Fibroblast of lung (primary cell): Measurements from ENCODE around the gene B9D1. TPM values are rescaled to one million over a fixed set of nuclear protein-coding genes. Genes with fewer than 3 reads are reported as not detected.
A peak's percentile ranks its signal among the peaks of the same experiment; 100 is the strongest.

Experiments used
- DNase-seq, 2 donors: peaks; one replicate each; pipeline versions ENCODE4 v3.0.0 to v3.0.0-alpha.2; 2010; ENCODE audit warnings: low read depth in 2 of 2
- H2AFZ ChIP-seq: 2 replicates; pipeline ENCODE4 v1.5.1; 2012; ENCODE audit warnings: low read length, control low read depth, inconsistent platforms
- H3K27ac ChIP-seq: 2 replicates; pipeline ENCODE4 v1.5.1; 2011; ENCODE audit warnings: low read length, control low read depth; ENCODE audit not compliant: insufficient read depth
- H3K27me3 ChIP-seq: 2 replicates; pipeline ENCODE4 v1.5.1; 2011; ENCODE audit warnings: mild to moderate bottlenecking, low read length; ENCODE audit not compliant: control insufficient read depth, insufficient read depth
- H3K36me3 ChIP-seq: 2 replicates; pipeline ENCODE4 v1.5.1; 2011; ENCODE audit warnings: low read length; ENCODE audit not compliant: control insufficient read depth, insufficient read depth
- H3K4me1 ChIP-seq: 2 replicates; pipeline ENCODE4 v1.5.1; 2011; ENCODE audit warnings: low read length; ENCODE audit not compliant: control insufficient read depth, insufficient read depth; ENCODE audit errors: extremely low read depth
- H3K4me2 ChIP-seq: 2 replicates; pipeline ENCODE4 v1.5.1; 2011; ENCODE audit warnings: low read length, control low read depth; ENCODE audit not compliant: insufficient read depth; ENCODE audit errors: extremely low read depth
- H3K4me3 ChIP-seq, 4 experiments: fragments of 200-600 bp in 1 of 4; sonication (generic) in 1 of 4; replicated peaks in 1 of 4; 2 replicates each; pipeline ENCODE4 v1.5.1; 2011 to 2016; ENCODE audit warnings: low read length in 4 of 4, low read depth in 3 of 4, mild to moderate bottlenecking in 3 of 4, control low read depth in 2 of 4, inconsistent platforms in 1 of 4, mixed read lengths in 1 of 4; ENCODE audit not compliant: insufficient read depth in 1 of 4; ENCODE audit errors: control extremely low read depth in 1 of 4
- H3K79me2 ChIP-seq: 2 replicates; pipeline ENCODE4 v1.5.1; 2012; ENCODE audit warnings: mild to moderate bottlenecking, low read length, inconsistent platforms; ENCODE audit not compliant: control insufficient read depth, insufficient read depth
- H3K9ac ChIP-seq: 2 replicates; pipeline ENCODE4 v1.5.1; 2011; ENCODE audit warnings: mild to moderate bottlenecking, low read length, control low read depth; ENCODE audit not compliant: insufficient read depth
- H3K9me3 ChIP-seq: 2 replicates; pipeline ENCODE4 v1.5.1; 2012; ENCODE audit warnings: low read depth, low read length; ENCODE audit not compliant: control insufficient read depth, insufficient read depth
- H4K20me1 ChIP-seq: 2 replicates; pipeline ENCODE4 v1.5.1; 2011; ENCODE audit warnings: low read length; ENCODE audit not compliant: control insufficient read depth, insufficient read depth; ENCODE audit errors: extremely low read depth
- CTCF ChIP-seq, 2 donors: IDR thresholded peaks in 1 of 2; conservative IDR thresholded peaks in 1 of 2; 1 replicate in 1 of 2; 2 replicates in 1 of 2; pipeline ENCODE4 v1.5.1; 2011 to 2012; ENCODE audit warnings: low read length in 2 of 2, control low read depth in 1 of 2, inconsistent platforms in 1 of 2, low read depth in 1 of 2, mild to moderate bottlenecking in 1 of 2
- EZH2 ChIP-seq: IDR thresholded peaks from 2 replicates; pipeline ENCODE4 v1.5.1; 2012; ENCODE audit warnings: low read length, control low read depth, mild to moderate bottlenecking; ENCODE audit errors: missing control alignments
- polyA plus RNA-seq, 2 donors: library from polyadenylated mRNA; depleted of rRNA in 1 of 2; stranded (reverse) in 1 of 2; unstranded in 1 of 2; fragments of >200 nt; gene quantifications; 2 replicates each; pipeline ENCODE4 v1.2.1, GENCODE V29; 2011 to 2012; ENCODE audit warnings: missing spikeins in 1 of 2
- total RNA-seq: library from RNA; depleted of rRNA; stranded (reverse); fragments of >200 nt; gene quantifications from 2 replicates; pipeline ENCODE4 v1.2.1, GENCODE V29; 2014

The B9D1 gene
- total and polyA plus RNA-seq, 2 donors (not counting 1 experiment from before 2014, with no cell fraction given) = 35.7 to 38.5 TPM

DNA sequence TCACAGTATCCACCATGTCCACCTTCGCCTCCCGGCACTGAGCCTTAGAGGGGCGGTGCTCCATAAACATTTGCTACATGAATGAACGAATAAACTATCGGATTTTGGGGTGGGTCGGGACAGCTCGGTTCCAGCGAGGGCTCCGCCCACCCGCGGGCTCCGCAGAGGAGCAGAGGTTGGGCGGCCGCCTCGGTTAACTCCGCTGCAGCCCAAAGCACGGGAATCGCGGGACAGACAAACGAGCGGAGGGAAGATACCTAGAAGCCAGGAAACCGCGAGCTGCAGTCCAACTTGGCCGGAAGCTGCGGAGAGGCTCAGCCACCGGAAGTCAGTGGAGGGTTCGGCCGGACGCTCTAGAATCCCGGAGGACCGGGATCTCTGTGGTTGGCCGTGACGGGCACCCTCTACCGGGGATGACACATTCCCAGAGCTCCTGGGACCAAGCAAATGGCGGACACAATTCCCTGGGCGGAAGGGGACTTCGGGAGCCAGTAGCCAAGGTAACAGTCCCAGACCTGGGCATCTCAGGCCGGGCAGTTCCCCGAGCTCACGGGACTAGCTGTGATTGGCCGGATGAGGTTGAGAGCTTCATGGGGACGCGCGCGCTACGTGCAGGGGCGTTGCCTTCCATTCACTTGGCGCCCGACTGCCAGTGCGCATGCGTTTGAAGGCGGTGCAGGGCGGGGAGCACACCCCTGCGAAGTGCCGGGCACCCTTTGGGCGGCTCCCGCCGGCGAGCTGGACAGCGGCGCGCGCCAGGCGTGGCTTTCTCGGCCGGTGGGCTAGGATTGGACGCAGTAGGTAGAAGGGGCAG is 15.3 kb upstream of the B9D1 start:
- Histone ChIP-seq H3K4me3 (peak overlapping the region; percentile 73 to 86 (median 80)), H2AFZ (peak overlapping the region; percentile 92), H4K20me1 (no peaks in the 10 kb centered on the region), H3K27ac (peak overlapping the region; percentile 99), H3K4me2 (peak overlapping the region; percentile 90), H3K4me1 (peaks cover 15% of the 10 kb centered on the region), H3K9me3 (no peaks in the 10 kb centered on the region), H3K36me3 (peaks cover 24% of the 10 kb centered on the region), H3K9ac (peak overlapping the region; percentile 93), H3K79me2 (peaks cover 20% of the 10 kb centered on the region), H3K27me3 (no peaks in the 10 kb centered on the region)
- TF ChIP-seq EZH2 (no peak), CTCF (conservative IDR thresholded peaks at IDR 0.05 in 1 of 2, IDR thresholded peaks at IDR 0.05 in 1 of 2; ENCODE audit: low read depth in 1 of 2, low read length in 2 of 2) (no peak)
- DNase-seq = peak; percentile 99

GRCh38 chr17:19376811-19377210 is 14.3 kb upstream of the B9D1 start:
- H3K4me3 ChIP-seq = peak overlapping the region; percentile 70 to 77 (median 75)
- H4K20me1 ChIP-seq = no peaks in the 10 kb centered on the region
- H3K36me3 ChIP-seq = peaks cover 17% of the 10 kb centered on the region

More at GRCh38 chr17:19376811-19377210, 14.3 kb upstream of the B9D1 start:
- Histone ChIP-seq H3K9ac (peak overlapping the region; percentile 93), H3K4me2 (peak overlapping the region; percentile 90), H3K79me2 (peaks cover 20% of the 10 kb centered on the region), H3K27ac (peak overlapping the region; percentile 99), H2AFZ (peak overlapping the region; percentile 29), H3K27me3 (no peaks in the 10 kb centered on the region), H3K9me3 (no peaks in the 10 kb centered on the region), H3K4me1 (peaks cover 13% of the 10 kb centered on the region)
- DNase-seq = no peak
- TF ChIP-seq EZH2 (no peak), CTCF (conservative IDR thresholded peaks at IDR 0.05 in 1 of 2, IDR thresholded peaks at IDR 0.05 in 1 of 2; ENCODE audit: low read depth in 1 of 2, low read length in 2 of 2) (no peak)
